Panc1 (cell line): ENCODE results near the gene MAGI1. TPM values are rescaled to one million over a fixed set of nuclear protein-coding genes. Genes with fewer than 3 reads are reported as not detected.

Experiments used
- ATAC-seq: fragments of 200-7000 bp; cut with Tn5 transposase; 2 replicates; pipeline ENCODE4 v1.9.1; 2020; ENCODE audit warnings: mild to moderate bottlenecking, moderate library complexity
- BruUV-seq: library from RNA; stranded (reverse); fragments of 400-500 nt; replicated peaks from 2 replicates; lab custom pipeline; 2021; lab: Mats Ljungman, UMichigan
- CTCF ChIA-PET: fragments of 300-600 bp; sonication (Branson Sonifier 250); formaldehyde crosslinking; loops from one replicate; lab custom pipeline; 2022; ENCODE audit warnings: antibody characterized with exemption; lab: Charles Lee
- POLR2A ChIA-PET: fragments of 300-600 bp; sonication (Branson Sonifier 250); formaldehyde crosslinking; loops from one replicate; lab custom pipeline; 2022; ENCODE audit warnings: antibody characterized with exemption; lab: Charles Lee
- DNase-seq: peaks from one replicate; pipeline ENCODE4 v3.0.0-alpha.2; 2010; ENCODE audit warnings: low read depth, low spot score
- H3K27ac ChIP-seq: 2 replicates; pipeline ENCODE4 v1.5.1; 2011; ENCODE audit warnings: mild to moderate bottlenecking, low read length, inconsistent platforms
- H3K27me3 ChIP-seq: fragments of 200-500 bp; sonication (Bioruptor generic); 2 replicates; pipeline ENCODE4 v1.6.0; 2014; ENCODE audit warnings: low read length, inconsistent platforms; ENCODE audit not compliant: control insufficient read depth, insufficient read depth
- H3K36me3 ChIP-seq: fragments of 200-500 bp; sonication (Bioruptor generic); 2 replicates; pipeline ENCODE4 v1.5.1; 2014; ENCODE audit warnings: inconsistent platforms, mild to moderate bottlenecking, low read length, moderate library complexity; ENCODE audit not compliant: control insufficient read depth, insufficient read depth
- H3K4me1 ChIP-seq: 2 replicates; pipeline ENCODE4 v1.5.1; 2011; ENCODE audit warnings: inconsistent platforms, mild to moderate bottlenecking, low read length, moderate library complexity; ENCODE audit not compliant: control insufficient read depth, insufficient read depth
- H3K4me3 ChIP-seq, 2 experiments: 2 replicates each; pipeline ENCODE4 v1.5.1; 2011 to 2012; ENCODE audit warnings: low read depth in 2 of 2, low read length in 2 of 2, mild to moderate bottlenecking in 2 of 2, inconsistent platforms in 1 of 2, moderate library complexity in 1 of 2
- H3K9me3 ChIP-seq: fragments of 200-500 bp; sonication (Bioruptor generic); 2 replicates; pipeline ENCODE4 v1.5.1; 2014; ENCODE audit warnings: low read depth, mild to moderate bottlenecking, inconsistent platforms, low read length, moderate library complexity; ENCODE audit not compliant: control insufficient read depth, insufficient read depth
- CTCF ChIP-seq: fragments of 450-650 bp; IDR thresholded peaks from 2 replicates; pipeline ENCODE4 v1.5.1; 2017; ENCODE audit warnings: mild to moderate bottlenecking
- POLR2AphosphoS5 ChIP-seq: IDR thresholded peaks from 2 replicates; pipeline ENCODE4 v1.6.1; 2012; ENCODE audit warnings: mild to moderate bottlenecking, low read depth, low read length, moderate library complexity
- REST ChIP-seq, 2 experiments: IDR thresholded peaks; 2 replicates each; pipeline ENCODE4 v1.6.1; 2011 to 2012; ENCODE audit warnings: low read depth in 2 of 2, control low read depth in 1 of 2, low read length in 1 of 2, mild to moderate bottlenecking in 1 of 2, moderate library complexity in 1 of 2; ENCODE audit not compliant: insufficient read depth in 1 of 2
- SIN3A ChIP-seq: IDR thresholded peaks from 2 replicates; pipeline ENCODE4 v1.6.1; 2012; ENCODE audit warnings: low read depth, mild to moderate bottlenecking, low read length, moderate library complexity, borderline replicate concordance; ENCODE audit not compliant: insufficient read depth
- TCF7L2 ChIP-seq: IDR thresholded peaks from 2 replicates; pipeline ENCODE4 v1.6.1; 2011; ENCODE audit warnings: mild to moderate bottlenecking, low read depth, low read length, inconsistent platforms
- in situ Hi-C: cut with HindIII; loops from 2 replicates; pipeline ENCODE4 v1.10.0; 2016; ENCODE audit warnings: low sequenced_read_pairs, low pct_unique_long_range_greater_than_20kb
- intact Hi-C: fragments of 100-400 bp; cut with micrococcal nuclease; formaldehyde crosslinking; loops from one replicate; pipeline ENCODE4 v1.10.0; 2022; ENCODE audit not compliant: unreplicated experiment
- total RNA-seq: library from RNA; stranded (reverse); gene quantifications from one replicate; pipeline ENCODE4 v1.2.1, GENCODE V29; 2021; ENCODE audit not compliant: unreplicated experiment

MAGI1 gene
- total RNA-seq, 1 experiment from 2014 or later = 9.5 TPM

GRCh38 chr3:65560901-65561300 lies 477.8 kb downstream of the MAGI1 start:
- Histone ChIP-seq H3K4me3 (no peak overlapping the region), H3K36me3 (no peaks in the 10 kb centered on the region), H3K27ac (no peak overlapping the region), H3K27me3 (no peaks in the 10 kb centered on the region), H3K4me1 (no peaks in the 10 kb centered on the region), H3K9me3 (no peaks in the 10 kb centered on the region)
- BruUV-seq = no TSS peak
- DNase-seq (no peak), ATAC-seq (no peak)
- ChIA-PET CTCF (no interaction called here), POLR2A (no interaction called here)
- intact Hi-C loops (no loop called here), in situ Hi-C loops (no loop called here)
- TF ChIP-seq SIN3A = no peak
- TF ChIP-seq CTCF = no peak
- TF ChIP-seq POLR2AphosphoS5 = no peak
- no peak for TF ChIP-seq REST (IDR thresholded peaks at IDR 0.05; ENCODE audit: insufficient read depth in 1 of 2, low read depth in 2 of 2, low read length in 1 of 2)
- no peak for TF ChIP-seq TCF7L2

GRCh38 chr3:65560133-65560532 lies 478.6 kb downstream of the MAGI1 start:
- BruUV-seq = no TSS peak
- Histone ChIP-seq H3K27ac (no peak overlapping the region), H3K27me3 (no peaks in the 10 kb centered on the region), H3K36me3 (no peaks in the 10 kb centered on the region), H3K4me1 (no peaks in the 10 kb centered on the region), H3K9me3 (no peaks in the 10 kb centered on the region), H3K4me3 (no peak overlapping the region)
- ATAC-seq = no peak
- TF ChIP-seq SIN3A (no peak), CTCF (no peak), REST (IDR thresholded peaks at IDR 0.05; ENCODE audit: insufficient read depth in 1 of 2, low read depth in 2 of 2, low read length in 1 of 2) (no peak), POLR2AphosphoS5 (no peak), TCF7L2 (no peak)
- in situ Hi-C loops = no loop called here
- CTCF ChIA-PET = no interaction called here
- intact Hi-C loops = no loop called here
- DNase-seq = no peak
- POLR2A ChIA-PET = no interaction called here
